SK-N-SH (cell line): ENCODE measurements around the gene SLC30A2. TPM values are rescaled to one million over a fixed set of nuclear protein-coding genes. Genes with fewer than 3 reads are reported as not detected.

Source experiments
- CTCF ChIA-PET: fragments of 300-600, 350-600 bp; formaldehyde crosslinking; extraction: SDS; loops from one replicate; lab custom pipeline; 2021; lab: Yijun Ruan, JAX
- POLR2A ChIA-PET: fragments of 350-600 bp; sonication (Branson Sonifier 250); formaldehyde crosslinking; extraction: SDS; loops from one replicate; lab custom pipeline; 2020; ENCODE audit warnings: antibody characterized with exemption, inconsistent platforms; lab: Yijun Ruan, JAX
- DNase-seq: peaks from one replicate; pipeline ENCODE4 v3.0.0; 2012
- H2AFZ ChIP-seq: fragments of 200-600 bp; sonication (generic); 2 replicates; pipeline ENCODE4 v1.8.1; 2016; ENCODE audit warnings: antibody characterized with exemption, mild to moderate bottlenecking, low read depth
- H3F3A ChIP-seq: fragments of 200-600 bp; sonication (generic); replicated peaks from 2 replicates; pipeline ENCODE3; 2016; ENCODE audit warnings: antibody characterized with exemption, mild to moderate bottlenecking; ENCODE audit not compliant: insufficient read depth
- H3K27ac ChIP-seq, 2 experiments: fragments of 200-500 bp in 1 of 2; fragments of 200-600 bp in 1 of 2; sonication (Bioruptor generic) in 1 of 2; sonication (generic), shearing (Covaris generic) in 1 of 2; 2 replicates each; pipeline versions ENCODE4 v1.5.1 to v1.6.1; 2014 to 2016; ENCODE audit warnings: low read depth in 2 of 2, inconsistent platforms in 1 of 2, low read length in 1 of 2, mild to moderate bottlenecking in 1 of 2, mixed read lengths in 1 of 2
- H3K27me3 ChIP-seq: fragments of 200-600 bp; sonication (generic), shearing (Covaris generic); 2 replicates; pipeline ENCODE4 v1.6.1; 2016; ENCODE audit warnings: mixed run types; ENCODE audit not compliant: insufficient read depth
- H3K36me3 ChIP-seq, 2 experiments: fragments of 200-500 bp in 1 of 2; fragments of 200-600 bp in 1 of 2; sonication (Bioruptor generic) in 1 of 2; sonication (generic) in 1 of 2; replicated peaks in 1 of 2; 2 replicates each; pipeline versions ENCODE3 to v1.5.1; 2014 to 2016; ENCODE audit warnings: low read length in 1 of 2, mild to moderate bottlenecking in 1 of 2; ENCODE audit not compliant: insufficient read depth in 2 of 2, control insufficient read depth in 1 of 2
- H3K4me1 ChIP-seq, 2 experiments: fragments of 200-500 bp in 1 of 2; fragments of 200-600 bp in 1 of 2; sonication (Bioruptor generic) in 1 of 2; sonication (generic), shearing (Covaris generic) in 1 of 2; 2 replicates each; pipeline versions ENCODE4 v1.5.1 to v1.6.1; 2014 to 2016; ENCODE audit warnings: low read depth in 1 of 2, low read length in 1 of 2, mixed run types in 1 of 2; ENCODE audit not compliant: insufficient read depth in 2 of 2, control insufficient read depth in 1 of 2
- H3K4me2 ChIP-seq: fragments of 200-600 bp; sonication (generic), shearing (Covaris generic); 2 replicates; pipeline ENCODE4 v1.6.1; 2017; ENCODE audit warnings: mixed run types
- H3K4me3 ChIP-seq, 2 experiments: fragments of 200-500 bp in 1 of 2; fragments of 200-600 bp in 1 of 2; sonication (Bioruptor generic) in 1 of 2; sonication (generic), shearing (Covaris generic) in 1 of 2; 2 replicates each; pipeline versions ENCODE4 v1.5.1 to v1.8.1; 2014 to 2016; ENCODE audit warnings: low read depth in 2 of 2, inconsistent platforms in 1 of 2, low read length in 1 of 2, mild to moderate bottlenecking in 1 of 2, mixed read lengths in 1 of 2, moderate library complexity in 1 of 2
- H3K79me2 ChIP-seq: fragments of 200-600 bp; sonication (generic); 2 replicates; pipeline ENCODE4 v1.8.1; 2017; ENCODE audit warnings: mild to moderate bottlenecking; ENCODE audit not compliant: insufficient read depth
- H3K9ac ChIP-seq: fragments of 200-600 bp; sonication (generic); 2 replicates; pipeline ENCODE4 v1.6.1; 2017; ENCODE audit warnings: mixed run types
- H3K9me2 ChIP-seq: fragments of 200-600 bp; sonication (generic); 2 replicates; pipeline ENCODE4 v1.6.1; 2017; ENCODE audit warnings: mixed run types
- H3K9me3 ChIP-seq: fragments of 200-600 bp; sonication (generic); 2 replicates; pipeline ENCODE4 v1.6.1; 2017; ENCODE audit warnings: mixed run types, mild to moderate bottlenecking, moderate library complexity
- H4K20me1 ChIP-seq: fragments of 200-600 bp; sonication (generic); 2 replicates; pipeline ENCODE4 v1.6.1; 2017; ENCODE audit warnings: mild to moderate bottlenecking, mixed run types; ENCODE audit not compliant: insufficient read depth
- CHD2 ChIP-seq: fragments of 150-350 bp; IDR thresholded peaks from 2 replicates; pipeline ENCODE4 v1.6.1; 2018; ENCODE audit warnings: low read length; ENCODE audit not compliant: partially characterized antibody
- ELF1 ChIP-seq: IDR thresholded peaks from 2 replicates; pipeline ENCODE4 v1.4.0; 2012
- EP300 ChIP-seq, 2 experiments: IDR thresholded peaks; 2 replicates each; pipeline versions ENCODE4 v1.4.0 to v1.6.1; 2012; ENCODE audit warnings: borderline replicate concordance in 1 of 2, low read depth in 1 of 2, low read length in 1 of 2
- FOSL2 ChIP-seq: IDR thresholded peaks from 2 replicates; pipeline ENCODE4 v1.4.0; 2012; ENCODE audit warnings: low read depth, mild to moderate bottlenecking, moderate library complexity, borderline replicate concordance
- GATA2 ChIP-seq: sonication (generic); formaldehyde crosslinking; IDR thresholded peaks from 2 replicates; pipeline ENCODE4 v1.5.0; 2020; ENCODE audit warnings: mild to moderate bottlenecking, missing genetic modification reagents
- IRF3 ChIP-seq: fragments of 150-350 bp; IDR thresholded peaks from 2 replicates; pipeline ENCODE4 v1.6.1; 2016; ENCODE audit warnings: mild to moderate bottlenecking, low read depth, low read length
- JUND ChIP-seq: IDR thresholded peaks from 2 replicates; pipeline ENCODE4 v1.4.0; 2012
- MAX ChIP-seq: IDR thresholded peaks from 2 replicates; pipeline ENCODE4 v1.4.0; 2012; ENCODE audit warnings: low read depth
- MEF2A ChIP-seq: IDR thresholded peaks from 2 replicates; pipeline ENCODE4 v1.4.0; 2012; ENCODE audit warnings: low read depth, borderline replicate concordance
- NFIC ChIP-seq: IDR thresholded peaks from 2 replicates; pipeline ENCODE4 v1.4.0; 2012; ENCODE audit warnings: borderline replicate concordance
- NRF1 ChIP-seq: IDR thresholded peaks from 2 replicates; pipeline ENCODE4 v1.6.1; 2012; ENCODE audit warnings: low read depth, mild to moderate bottlenecking, low read length
- POLR2AphosphoS5 ChIP-seq: IDR thresholded peaks from 2 replicates; pipeline ENCODE4 v1.6.1; 2012; ENCODE audit warnings: low read depth, low read length
- REST ChIP-seq: IDR thresholded peaks from 2 replicates; pipeline ENCODE4 v1.6.1; 2012; ENCODE audit warnings: mild to moderate bottlenecking, low read depth, low read length, moderate library complexity
- RFX5 ChIP-seq: IDR thresholded peaks from 2 replicates; pipeline ENCODE4 v1.6.1; 2012; ENCODE audit warnings: mild to moderate bottlenecking, improper control_type of control experiment, low read length
- RXRA ChIP-seq: IDR thresholded peaks from 2 replicates; pipeline ENCODE4 v1.4.0; 2012; ENCODE audit warnings: low read depth, mild to moderate bottlenecking, borderline replicate concordance
- SIN3A ChIP-seq: IDR thresholded peaks from 2 replicates; pipeline ENCODE4 v1.6.1; 2012; ENCODE audit warnings: low read depth, mild to moderate bottlenecking, low read length, moderate library complexity, borderline replicate concordance
- TEAD4 ChIP-seq: IDR thresholded peaks from 2 replicates; pipeline ENCODE4 v1.4.0; 2012; ENCODE audit warnings: mild to moderate bottlenecking, borderline replicate concordance; ENCODE audit not compliant: insufficient read depth
- ZBTB33 ChIP-seq: IDR thresholded peaks from 2 replicates; pipeline ENCODE4 v1.4.0; 2012; ENCODE audit warnings: low read depth, borderline replicate concordance
- WGBS: methylation state at CpG from one replicate; pipeline ENCODE4 v1.1.6; 2017; ENCODE audit warnings: low lambda C conversion rate; 5-methylcytosine and 5-hydroxymethylcytosine counted together
- polyA plus RNA-seq, 3 experiments: library from polyadenylated mRNA; depleted of rRNA; stranded (reverse); fragments of >200 nt; gene quantifications; 2 replicates each; pipeline ENCODE4 v1.2.3, GENCODE V29; 2012
- TF ChIP-seq, protein P1 (sequence below): IDR thresholded peaks from 2 replicates; pipeline ENCODE4; 2012
- TF ChIP-seq, protein P2 (sequence below): fragments of 150-350 bp; IDR thresholded peaks from 2 replicates; pipeline ENCODE4 v1.6.1; 2017; ENCODE audit warnings: antibody characterized with exemption, low read length, low read depth, borderline replicate concordance

SLC30A2 gene
- polyA plus RNA-seq, 1 of the 3 experiments (the other 2 are of a cell fraction): not detected

DNA sequence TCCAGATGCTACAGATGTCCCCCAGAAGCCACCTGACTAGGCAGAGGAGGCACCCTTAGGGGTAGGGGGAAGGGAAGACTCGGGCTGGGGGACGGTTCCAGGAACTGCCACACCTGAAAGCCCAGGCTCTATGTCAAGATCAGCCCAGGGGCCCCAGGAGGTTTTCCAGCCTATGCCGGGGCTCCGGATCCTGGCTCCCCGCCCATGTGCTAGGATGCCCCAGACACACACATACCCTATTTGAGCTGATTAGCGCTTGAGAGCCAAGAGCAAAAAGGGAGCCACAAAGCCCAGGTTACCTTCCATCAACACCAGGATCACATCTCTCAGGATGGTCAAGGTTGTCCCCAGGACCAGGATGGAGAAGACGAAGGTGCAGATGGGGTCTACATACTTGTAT is 4.5 kb downstream of the SLC30A2 start:
- 52% methylated on average over 6 of the region's 7 CpGs for WGBS
- H3K9ac ChIP-seq: no peak overlapping the region
- H3K36me3 ChIP-seq: no peaks in the 10 kb centered on the region
- peaks cover 0 to 2% of the 10 kb centered on the region in 2 experiments; a peak in 1 of 4 replicates for H3K4me1 ChIP-seq
- TF ChIP-seq REST (no peak), NFIC (no peak), RXRA (no peak), RFX5 (no peak), EP300 (IDR thresholded peaks at IDR 0.05; ENCODE audit: borderline replicate concordance in 1 of 2, low read depth in 1 of 2, low read length in 1 of 2) (no peak), TEAD4 (no peak), ELF1 (no peak), NRF1 (no peak), GATA2 (no peak), MAX (no peak), JUND (no peak), CHD2 (no peak), MEF2A (no peak), FOSL2 (no peak), SIN3A (no peak), IRF3 (no peak), POLR2AphosphoS5 (no peak), ZBTB33 (no peak)
- TF ChIP-seq, protein P1, sequence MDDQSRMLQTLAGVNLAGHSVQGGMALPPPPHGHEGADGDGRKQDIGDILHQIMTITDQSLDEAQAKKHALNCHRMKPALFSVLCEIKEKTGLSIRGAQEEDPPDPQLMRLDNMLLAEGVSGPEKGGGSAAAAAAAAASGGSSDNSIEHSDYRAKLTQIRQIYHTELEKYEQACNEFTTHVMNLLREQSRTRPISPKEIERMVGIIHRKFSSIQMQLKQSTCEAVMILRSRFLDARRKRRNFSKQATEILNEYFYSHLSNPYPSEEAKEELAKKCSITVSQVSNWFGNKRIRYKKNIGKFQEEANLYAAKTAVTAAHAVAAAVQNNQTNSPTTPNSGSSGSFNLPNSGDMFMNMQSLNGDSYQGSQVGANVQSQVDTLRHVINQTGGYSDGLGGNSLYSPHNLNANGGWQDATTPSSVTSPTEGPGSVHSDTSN: no peak
- TF ChIP-seq, protein P2, sequence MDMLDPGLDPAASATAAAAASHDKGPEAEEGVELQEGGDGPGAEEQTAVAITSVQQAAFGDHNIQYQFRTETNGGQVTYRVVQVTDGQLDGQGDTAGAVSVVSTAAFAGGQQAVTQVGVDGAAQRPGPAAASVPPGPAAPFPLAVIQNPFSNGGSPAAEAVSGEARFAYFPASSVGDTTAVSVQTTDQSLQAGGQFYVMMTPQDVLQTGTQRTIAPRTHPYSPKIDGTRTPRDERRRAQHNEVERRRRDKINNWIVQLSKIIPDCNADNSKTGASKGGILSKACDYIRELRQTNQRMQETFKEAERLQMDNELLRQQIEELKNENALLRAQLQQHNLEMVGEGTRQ: no peak
- TF ChIP-seq, all 33 proteins: peak for 0
- POLR2A ChIA-PET: no interaction called here
- Histone ChIP-seq H3K79me2 (no peaks in the 10 kb centered on the region), H3K27ac (no peak overlapping the region), H3K4me3 (no peak overlapping the region), H2AFZ (no peak overlapping the region), H3K27me3 (peaks cover 48% of the 10 kb centered on the region), H4K20me1 (no peaks in the 10 kb centered on the region), H3K9me3 (no peaks in the 10 kb centered on the region), H3F3A (no peaks in the 10 kb centered on the region), H3K9me2 (no peaks in the 10 kb centered on the region), H3K4me2 (no peak overlapping the region)
- DNase-seq: no peak
- CTCF ChIA-PET: interaction anchor here (1.3 to 1.5 kb wide), 3 partner anchors 44 to 103 kb away, joined by 3 to 6 read pairs (median 3); no protein-coding TSS in a partner anchor
